GM18526 (cell line): ENCODE data around the gene CARS2.
A peak's percentile ranks its signal among the peaks of the same experiment; 100 is the strongest.

Experiments used
- POLR2A ChIP-seq: IDR thresholded peaks from 3 replicates; pipeline ENCODE4 v1.6.1; 2011; ENCODE audit not compliant: insufficient read length; ENCODE audit errors: extremely low read depth

The CARS2 gene

GRCh38 chr13:110705826-110706569 lies at the start of gene CARS2:
TSS of gene CARS2 (minus strand) at chr13:110706116. CDS start at chr13:110706093, 23 bp downstream.
- peak; percentile 74 for TF ChIP-seq POLR2A

DNA sequence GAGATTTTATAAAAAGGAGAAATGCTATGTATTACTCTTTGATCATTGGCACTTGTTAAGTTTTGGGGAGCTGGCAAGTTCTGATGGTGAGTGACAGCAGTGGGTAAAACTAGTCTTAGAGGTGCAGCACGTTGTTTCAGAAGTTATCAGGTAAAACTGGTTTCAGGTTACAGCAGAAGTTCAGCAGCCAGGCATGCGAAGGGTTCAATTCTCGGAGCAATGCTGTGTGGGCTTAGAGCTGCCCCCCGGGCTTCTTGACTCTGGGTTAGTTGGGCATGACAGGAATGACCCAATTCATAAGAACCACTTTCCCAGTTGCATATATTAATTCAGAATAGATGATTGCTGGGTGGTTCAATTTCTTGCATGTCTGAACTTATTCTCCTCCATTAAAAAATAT lies 42.4 kb upstream of the CARS2 start:
- TF ChIP-seq POLR2A = no peak

GRCh38 chr13:110746438-110746837 lies 40.5 kb upstream of the CARS2 start:
- TF ChIP-seq POLR2A = no peak

DNA sequence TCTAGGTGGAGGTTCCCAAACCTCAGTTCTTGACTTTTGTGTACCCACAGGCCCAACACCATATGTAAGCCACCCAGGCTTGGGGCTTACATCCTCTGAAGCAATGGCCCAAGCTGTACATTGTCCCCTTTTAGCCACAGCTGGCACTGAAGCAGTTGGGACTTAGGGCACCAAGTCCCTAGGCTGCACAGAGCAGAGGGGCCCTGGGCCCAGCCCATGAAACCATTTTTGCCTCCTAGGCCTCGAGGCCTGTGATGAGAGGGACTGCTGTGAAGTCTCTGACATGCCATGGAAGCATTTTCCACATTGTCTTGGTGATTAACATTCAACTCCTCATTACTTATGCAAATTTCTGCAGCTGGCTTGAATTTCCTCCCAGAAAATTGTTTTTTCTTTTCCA lies 37.8 kb upstream of the CARS2 start:
- no peak for TF ChIP-seq POLR2A

GRCh38 chr13:110737555-110737954 lies 31.6 kb upstream of the CARS2 start:
- no peak for TF ChIP-seq POLR2A

DNA sequence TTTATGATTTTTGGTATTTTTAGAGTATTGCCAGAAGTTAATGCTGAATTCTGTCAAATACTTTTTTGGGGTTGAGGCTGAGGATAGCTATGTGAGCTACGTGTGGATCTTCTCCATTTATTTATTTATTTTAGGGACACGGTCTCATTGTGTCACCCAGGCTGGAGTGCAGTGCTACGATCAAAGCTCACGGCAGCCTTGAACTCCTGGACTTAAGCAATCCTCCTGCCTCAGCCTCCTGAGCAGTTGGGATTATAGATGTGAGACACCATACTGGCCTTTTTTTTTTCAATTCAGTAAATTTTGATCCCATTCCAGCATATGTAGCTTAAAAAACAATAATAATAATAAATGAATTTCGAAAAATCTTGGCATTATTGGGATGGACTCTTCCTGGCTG lies 28.6 kb upstream of the CARS2 start:
- no peak for TF ChIP-seq POLR2A

- TF ChIP-seq POLR2A = no peak
These were observed 25.2 kb upstream of the CARS2 start for GRCh38 chr13:110731072-110731471.

GRCh38 chr13:110726726-110727125 lies 20.8 kb upstream of the CARS2 start:
- no peak for TF ChIP-seq POLR2A

DNA sequence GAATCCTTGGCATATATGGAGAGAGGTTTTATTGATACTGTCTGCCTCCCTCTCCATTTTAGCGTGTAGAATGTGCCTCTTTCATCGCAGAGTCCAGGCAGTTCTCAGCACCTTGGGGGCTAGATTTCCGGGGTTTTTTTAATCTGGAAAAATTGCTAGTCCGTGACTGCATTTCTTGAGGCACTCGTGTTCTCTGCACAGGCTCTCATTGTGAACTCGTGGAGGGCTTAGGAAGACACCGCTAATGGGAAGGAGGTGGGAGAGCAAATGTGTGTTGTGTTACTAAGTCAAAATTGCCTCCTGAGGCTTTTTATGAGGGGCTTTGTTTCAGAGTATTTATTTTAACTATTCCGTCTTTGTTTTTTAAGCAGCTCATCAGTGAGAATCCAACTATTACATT lies 17.7 kb upstream of the CARS2 start:
- TF ChIP-seq POLR2A = no peak

- TF ChIP-seq POLR2A = no peak
These were observed 17.1 kb upstream of the CARS2 start for GRCh38 chr13:110722971-110723370.

- no peak for TF ChIP-seq POLR2A
These were observed 13.3 kb upstream of the CARS2 start for GRCh38 chr13:110719036-110719710.

- TF ChIP-seq POLR2A = no peak
These were observed 10.3 kb upstream of the CARS2 start for GRCh38 chr13:110716247-110716515.

DNA sequence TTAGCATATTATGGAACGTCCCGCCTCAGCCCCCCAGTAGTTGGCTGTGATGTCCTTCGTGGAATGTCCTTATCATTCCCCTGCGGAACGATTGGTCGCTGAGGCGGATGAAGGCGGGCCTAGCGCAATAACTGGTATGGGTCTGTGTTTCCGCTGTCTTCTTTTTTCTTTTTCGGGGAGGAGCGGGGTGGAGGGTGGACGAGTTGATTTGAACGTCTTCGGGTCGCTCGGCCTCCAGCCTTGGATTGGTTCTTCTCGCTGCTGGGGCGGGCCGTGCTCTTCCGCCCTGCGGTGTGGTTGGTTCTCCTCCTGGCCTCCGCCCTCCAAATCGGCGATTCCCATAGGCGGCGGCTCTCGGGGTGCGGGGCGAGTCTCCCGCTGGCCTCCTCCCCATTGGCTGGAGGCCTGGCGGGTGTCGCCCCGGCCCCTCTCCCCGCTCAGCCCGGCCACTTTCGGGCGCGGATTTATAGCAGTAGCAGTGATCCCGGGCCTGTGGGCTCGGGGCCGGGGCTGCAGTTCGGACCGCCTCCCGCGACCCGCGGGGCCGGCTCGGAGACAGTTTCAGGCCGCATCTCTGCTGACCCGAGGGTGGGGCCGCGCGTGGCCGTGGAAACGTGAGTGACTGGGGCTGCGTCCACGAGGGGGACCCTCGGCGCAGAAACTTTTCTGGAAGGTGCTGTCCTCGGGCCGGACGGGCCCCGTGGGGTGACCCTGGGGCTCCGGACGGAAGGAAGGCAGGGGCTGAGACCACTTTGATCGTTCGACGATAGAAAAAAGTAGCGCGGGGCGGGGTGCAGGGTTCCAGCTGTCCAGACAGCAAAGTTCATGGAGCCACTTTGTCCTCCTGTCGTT lies 9.7 kb upstream of the CARS2 start:
- peak; percentile 72 for TF ChIP-seq POLR2A

DNA sequence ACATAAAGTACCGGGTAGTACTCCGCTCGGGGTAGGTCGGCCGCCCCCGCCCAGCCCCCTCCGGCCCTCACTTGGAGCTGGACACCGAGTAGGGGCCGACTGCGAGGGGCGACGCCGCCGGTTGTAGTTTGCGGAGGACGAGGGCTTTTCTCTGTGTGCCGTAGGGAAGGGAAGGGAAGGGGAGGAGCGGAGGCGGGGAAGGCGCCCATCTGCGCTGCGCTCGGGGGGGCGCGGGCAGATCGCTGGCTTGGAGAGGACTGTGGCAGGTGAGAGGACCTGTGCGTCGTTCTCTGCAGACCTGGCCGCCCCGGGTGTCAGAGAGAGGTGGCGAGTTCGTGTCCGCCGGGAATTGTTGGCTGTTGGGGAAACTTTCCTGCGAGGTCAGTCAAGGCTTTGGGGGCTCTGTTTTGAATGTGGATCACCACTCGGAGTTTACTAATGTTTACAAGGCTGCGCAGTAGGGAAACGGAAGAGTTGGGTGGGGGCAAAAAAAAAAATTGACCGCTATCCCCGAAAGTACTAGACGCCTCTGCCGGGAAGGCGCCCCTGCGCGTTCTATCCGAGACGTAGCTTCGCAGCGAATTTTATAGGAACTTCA lies 9.0 kb upstream of the CARS2 start:
- TF ChIP-seq POLR2A = peak; percentile 100

DNA sequence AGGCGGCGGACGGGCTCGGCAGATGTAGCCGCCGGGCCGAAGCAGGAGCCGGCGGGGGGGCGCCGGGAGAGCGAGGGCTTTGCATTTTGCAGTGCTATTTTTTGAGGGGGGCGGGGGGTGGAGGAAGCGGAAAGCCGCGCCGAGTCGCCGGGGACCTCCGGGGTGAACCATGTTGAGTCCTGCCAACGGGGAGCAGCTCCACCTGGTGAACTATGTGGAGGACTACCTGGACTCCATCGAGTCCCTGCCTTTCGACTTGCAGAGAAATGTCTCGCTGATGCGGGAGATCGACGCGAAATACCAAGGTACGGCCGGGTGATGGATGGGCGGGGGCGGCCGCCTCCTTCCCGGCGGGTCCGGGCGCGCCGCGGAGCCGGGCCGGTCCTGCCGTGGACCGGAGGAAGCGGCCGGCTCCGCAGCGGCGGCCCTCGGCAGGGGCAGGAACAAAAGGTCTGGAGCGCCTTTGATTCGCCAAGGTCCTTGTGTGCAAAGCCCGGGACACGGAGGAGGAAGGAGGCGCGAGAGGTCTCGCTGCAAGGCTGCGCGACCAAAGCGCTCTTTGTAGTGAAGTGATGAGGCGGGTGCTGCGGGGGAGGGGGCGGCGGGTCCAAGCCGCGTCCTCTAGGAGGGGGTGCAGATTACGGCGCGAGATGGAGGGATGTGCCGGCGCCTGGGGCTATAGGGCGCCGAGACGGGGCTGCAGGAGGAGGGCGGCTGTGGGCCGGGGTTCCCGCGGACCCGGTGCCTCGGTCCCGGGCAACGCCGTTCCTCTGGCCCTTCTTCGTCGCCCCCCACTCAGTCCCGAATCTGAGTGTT lies 8.3 kb upstream of the CARS2 start:
- no peak for TF ChIP-seq POLR2A

GRCh38 chr13:110713642-110713952 lies 7.7 kb upstream of the CARS2 start, which contains the start of gene ING1:
TSS of gene ING1 (plus strand) at chr13:110713700. CDS start at chr13:110714150, 450 bp downstream.
- no peak for TF ChIP-seq POLR2A
